ENCODE data around the gene RAB13. TPM values are rescaled to one million over a fixed set of nuclear protein-coding genes. Genes with fewer than 3 reads are reported as not detected.

Gene RAB13
- total and polyA plus RNA-seq, 2 of the 13 experiments (the other 11 are each of a cell fraction or from before 2014, with no cell fraction given): 15.9 to 24.7 TPM

- TF ChIP-seq ZHX2 (IDR thresholded peaks at IDR 0.05; ENCODE audit: low read depth): peak; percentile 99
- no peak for TF ChIP-seq ZHX2 (CRISPR knock-in tag; IDR thresholded peaks at IDR 0.05; ENCODE audit: borderline replicate concordance)
- TF ChIP-seq NONO (IDR thresholded peaks at IDR 0.05): no peak
- peak; percentile 84 for TF ChIP-seq NONO (CRISPR knock-in tag; conservative IDR thresholded peaks at IDR 0.05)
- TF ChIP-seq SALL2 (CRISPR knock-in tag; IDR thresholded peaks at IDR 0.05): peak; percentile 87
- 0 out of 2 replicates have a peak, but pooled peaks have one; percentile 49 for TF ChIP-seq HIVEP1 (CRISPR knock-in tag; IDR thresholded peaks at IDR 0.05)
- TF ChIP-seq, protein P1, sequence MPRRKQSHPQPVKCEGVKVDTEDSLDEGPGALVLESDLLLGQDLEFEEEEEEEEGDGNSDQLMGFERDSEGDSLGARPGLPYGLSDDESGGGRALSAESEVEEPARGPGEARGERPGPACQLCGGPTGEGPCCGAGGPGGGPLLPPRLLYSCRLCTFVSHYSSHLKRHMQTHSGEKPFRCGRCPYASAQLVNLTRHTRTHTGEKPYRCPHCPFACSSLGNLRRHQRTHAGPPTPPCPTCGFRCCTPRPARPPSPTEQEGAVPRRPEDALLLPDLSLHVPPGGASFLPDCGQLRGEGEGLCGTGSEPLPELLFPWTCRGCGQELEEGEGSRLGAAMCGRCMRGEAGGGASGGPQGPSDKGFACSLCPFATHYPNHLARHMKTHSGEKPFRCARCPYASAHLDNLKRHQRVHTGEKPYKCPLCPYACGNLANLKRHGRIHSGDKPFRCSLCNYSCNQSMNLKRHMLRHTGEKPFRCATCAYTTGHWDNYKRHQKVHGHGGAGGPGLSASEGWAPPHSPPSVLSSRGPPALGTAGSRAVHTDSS (CRISPR knock-in tag; conservative IDR thresholded peaks at IDR 0.05): no peak
- TF ChIP-seq ERF (CRISPR knock-in tag; IDR thresholded peaks at IDR 0.05): peak; percentile 94
- no peak for TF ChIP-seq MXD1 (CRISPR knock-in tag; IDR thresholded peaks at IDR 0.05)
- TF ChIP-seq ZNF235 (CRISPR knock-in tag; IDR thresholded peaks at IDR 0.05; ENCODE audit: borderline replicate concordance): no peak
- peak; percentile 62; the same call in 1 of the 2 replicates for TF ChIP-seq SIN3B (IDR thresholded peaks at IDR 0.05; ENCODE audit: low read length)
- TF ChIP-seq CENPX (CRISPR knock-in tag; IDR thresholded peaks at IDR 0.05): no peak
- peak; percentile 37; the same call in 1 of the 2 replicates for TF ChIP-seq NFATC3 (CRISPR knock-in tag; IDR thresholded peaks at IDR 0.05)
- 0 out of 2 replicates have a peak, but pooled peaks have one; percentile 72 for TF ChIP-seq ZFP36L2 (CRISPR knock-in tag; IDR thresholded peaks at IDR 0.05)
- TF ChIP-seq DPF2 (CRISPR knock-in tag; IDR thresholded peaks at IDR 0.05; ENCODE audit: borderline replicate concordance, low read depth): 0 out of 2 replicates have a peak, but pooled peaks have one; percentile 30
- no peak for TF ChIP-seq NR2F6 (IDR thresholded peaks at IDR 0.05)
- TF ChIP-seq NR2F6 (CRISPR knock-in tag; IDR thresholded peaks at IDR 0.05): peak; percentile 49; the same call in 1 of the 2 replicates
- TF ChIP-seq ZMAT5 (CRISPR knock-in tag; IDR thresholded peaks at IDR 0.05; ENCODE audit: borderline replicate concordance, low read depth): no peak
- TF ChIP-seq RARG (CRISPR knock-in tag; IDR thresholded peaks at IDR 0.05; ENCODE audit: low read depth): no peak
- TF ChIP-seq PHF21A (CRISPR knock-in tag; IDR thresholded peaks at IDR 0.05): no peak
- TF ChIP-seq AGO2 (optimal IDR thresholded peaks at IDR 0.05; ENCODE audit: low read depth, low read length): peak; percentile 80
- peak; percentile 80 for TF ChIP-seq RBFOX2 (IDR thresholded peaks at IDR 0.05; ENCODE audit: low read depth, low read length)
- TF ChIP-seq JUNB (CRISPR knock-in tag; IDR thresholded peaks at IDR 0.05; ENCODE audit: borderline replicate concordance): no peak
- 0 out of 2 replicates have a peak, but pooled peaks have one; percentile 34 for TF ChIP-seq ZNF274 (CRISPR knock-in tag; IDR thresholded peaks at IDR 0.05)
Observed at GRCh38 chr1:153990468-153991150, 4.5 kb upstream of the RAB13 start, which contains the start of gene RPS27 (continued).
